ENCODE measurements around the gene SLC39A11.

DNA sequence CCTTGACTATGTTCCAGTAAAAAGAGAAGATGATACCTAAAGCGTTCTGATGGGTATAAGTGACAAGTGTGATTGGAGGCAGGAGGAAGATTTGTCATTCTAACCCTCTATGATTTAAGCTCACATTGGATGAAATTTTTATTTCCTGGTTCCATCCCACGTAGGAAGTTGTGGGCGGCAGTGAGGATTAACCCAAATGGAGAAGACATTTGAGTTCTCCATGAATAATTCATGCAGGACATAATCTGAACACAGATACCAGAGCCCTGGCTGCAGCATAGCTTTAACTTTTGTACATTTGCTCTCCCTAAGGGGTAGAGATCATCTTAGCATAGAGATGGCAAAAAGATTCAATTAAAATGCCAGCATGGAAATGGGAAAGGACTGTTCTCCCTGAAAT, 146.3 kb downstream of the SLC39A11 start:
- TF ChIP-seq, protein P1, sequence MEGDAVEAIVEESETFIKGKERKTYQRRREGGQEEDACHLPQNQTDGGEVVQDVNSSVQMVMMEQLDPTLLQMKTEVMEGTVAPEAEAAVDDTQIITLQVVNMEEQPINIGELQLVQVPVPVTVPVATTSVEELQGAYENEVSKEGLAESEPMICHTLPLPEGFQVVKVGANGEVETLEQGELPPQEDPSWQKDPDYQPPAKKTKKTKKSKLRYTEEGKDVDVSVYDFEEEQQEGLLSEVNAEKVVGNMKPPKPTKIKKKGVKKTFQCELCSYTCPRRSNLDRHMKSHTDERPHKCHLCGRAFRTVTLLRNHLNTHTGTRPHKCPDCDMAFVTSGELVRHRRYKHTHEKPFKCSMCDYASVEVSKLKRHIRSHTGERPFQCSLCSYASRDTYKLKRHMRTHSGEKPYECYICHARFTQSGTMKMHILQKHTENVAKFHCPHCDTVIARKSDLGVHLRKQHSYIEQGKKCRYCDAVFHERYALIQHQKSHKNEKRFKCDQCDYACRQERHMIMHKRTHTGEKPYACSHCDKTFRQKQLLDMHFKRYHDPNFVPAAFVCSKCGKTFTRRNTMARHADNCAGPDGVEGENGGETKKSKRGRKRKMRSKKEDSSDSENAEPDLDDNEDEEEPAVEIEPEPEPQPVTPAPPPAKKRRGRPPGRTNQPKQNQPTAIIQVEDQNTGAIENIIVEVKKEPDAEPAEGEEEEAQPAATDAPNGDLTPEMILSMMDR (IDR thresholded peaks at IDR 0.05): no peak
- TF ChIP-seq EZH2phosphoT487 (IDR thresholded peaks at IDR 0.05) (no peak), EZH2 (IDR thresholded peaks at IDR 0.05) (no peak)
